ENCODE results near the gene MACROD2.

DNA sequence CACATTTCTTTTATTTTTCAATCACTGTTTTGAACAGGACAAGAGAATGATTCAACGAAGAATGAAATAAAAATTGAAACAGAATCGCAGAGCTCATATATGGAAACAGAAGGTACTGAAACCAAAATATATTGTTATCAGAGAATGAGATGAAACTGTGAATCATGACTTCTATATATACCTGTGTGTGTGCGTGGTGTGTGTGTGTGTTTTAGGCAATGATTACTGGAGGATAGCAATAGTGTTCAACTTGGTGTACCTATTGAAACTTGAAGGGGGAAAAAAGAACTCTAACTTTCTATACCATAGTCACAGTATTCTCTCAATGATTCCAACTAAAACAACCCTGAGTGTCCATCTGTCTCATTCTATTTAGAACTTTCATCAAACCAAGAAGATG lies 1991.4 kb downstream of the MACROD2 start:
- TF ChIP-seq KLF10 (tag by site-specific recombination; IDR thresholded peaks at IDR 0.05) = no peak
- TF ChIP-seq ZNF202 (tag by site-specific recombination; IDR thresholded peaks at IDR 0.05; ENCODE audit: borderline replicate concordance) = no peak
- no peak for TF ChIP-seq ZBTB1 (tag by site-specific recombination; IDR thresholded peaks at IDR 0.05)
- TF ChIP-seq, protein P1, sequence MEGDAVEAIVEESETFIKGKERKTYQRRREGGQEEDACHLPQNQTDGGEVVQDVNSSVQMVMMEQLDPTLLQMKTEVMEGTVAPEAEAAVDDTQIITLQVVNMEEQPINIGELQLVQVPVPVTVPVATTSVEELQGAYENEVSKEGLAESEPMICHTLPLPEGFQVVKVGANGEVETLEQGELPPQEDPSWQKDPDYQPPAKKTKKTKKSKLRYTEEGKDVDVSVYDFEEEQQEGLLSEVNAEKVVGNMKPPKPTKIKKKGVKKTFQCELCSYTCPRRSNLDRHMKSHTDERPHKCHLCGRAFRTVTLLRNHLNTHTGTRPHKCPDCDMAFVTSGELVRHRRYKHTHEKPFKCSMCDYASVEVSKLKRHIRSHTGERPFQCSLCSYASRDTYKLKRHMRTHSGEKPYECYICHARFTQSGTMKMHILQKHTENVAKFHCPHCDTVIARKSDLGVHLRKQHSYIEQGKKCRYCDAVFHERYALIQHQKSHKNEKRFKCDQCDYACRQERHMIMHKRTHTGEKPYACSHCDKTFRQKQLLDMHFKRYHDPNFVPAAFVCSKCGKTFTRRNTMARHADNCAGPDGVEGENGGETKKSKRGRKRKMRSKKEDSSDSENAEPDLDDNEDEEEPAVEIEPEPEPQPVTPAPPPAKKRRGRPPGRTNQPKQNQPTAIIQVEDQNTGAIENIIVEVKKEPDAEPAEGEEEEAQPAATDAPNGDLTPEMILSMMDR (tag by site-specific recombination; IDR thresholded peaks at IDR 0.05) = no peak
- no peak for TF ChIP-seq ZFP3 (tag by site-specific recombination; IDR thresholded peaks at IDR 0.05; ENCODE audit: low read depth)
- TF ChIP-seq ZNF292 (tag by site-specific recombination; IDR thresholded peaks at IDR 0.05; ENCODE audit: borderline replicate concordance, low read depth) = no peak
- TF ChIP-seq ZNF785 (tag by site-specific recombination; IDR thresholded peaks at IDR 0.05) = no peak
- TF ChIP-seq ZNF768 (tag by site-specific recombination; IDR thresholded peaks at IDR 0.05) = no peak
- TF ChIP-seq ZNF221 (tag by site-specific recombination; IDR thresholded peaks at IDR 0.05; ENCODE audit: borderline replicate concordance) = no peak
- TF ChIP-seq ZNF266 (tag by site-specific recombination; IDR thresholded peaks at IDR 0.05; ENCODE audit: low read depth) = no peak
